Muscle of leg (tissue), 11 donors: ENCODE results near the gene RPL26. TPM values are rescaled to one million over a fixed set of nuclear protein-coding genes. Genes with fewer than 3 reads are reported as not detected.

Experiments used
- DNase-seq: peaks from one replicate; pipeline ENCODE4 v3.0.0; 2013
- H3K27ac ChIP-seq: one replicate; pipeline ENCODE4 v1.5.1; 2013; ENCODE audit warnings: mild to moderate bottlenecking, low read length, control low read depth
- H3K27me3 ChIP-seq: one replicate; pipeline ENCODE4 v1.6.1; 2013; ENCODE audit warnings: low read length; ENCODE audit not compliant: control insufficient read depth, insufficient read depth
- H3K36me3 ChIP-seq: one replicate; pipeline ENCODE4 v1.6.1; 2013; ENCODE audit warnings: low read length; ENCODE audit not compliant: control insufficient read depth, insufficient read depth
- H3K4me1 ChIP-seq: one replicate; pipeline ENCODE4 v1.6.1; 2013; ENCODE audit warnings: low read length; ENCODE audit not compliant: control insufficient read depth, insufficient read depth
- H3K4me3 ChIP-seq: one replicate; pipeline ENCODE4 v1.5.1; 2013; ENCODE audit warnings: low read length, control low read depth
- H3K9me3 ChIP-seq: replicated peaks from 2 replicates; pipeline ENCODE4 v1.6.1; 2013; ENCODE audit warnings: low read depth, low read length; ENCODE audit not compliant: control insufficient read depth
- WGBS: methylation state at CpG from one replicate; pipeline ENCODE4 v1.1.5; 2013; ENCODE audit warnings: missing lambda C conversion rate; ENCODE audit not compliant: insufficient coverage; 5-methylcytosine and 5-hydroxymethylcytosine counted together
- polyA plus RNA-seq, 8 donors: library from polyadenylated mRNA; unstranded; fragments of 120-200 nt; gene quantifications; one replicate each; pipeline versions ENCODE4 v1.2.1 to v1.2.3, GENCODE V29; 2013; ENCODE audit warnings: inconsistent platforms in 1 of 8, low replicate concordance in 1 of 8; ENCODE audit not compliant: insufficient read length in 8 of 8, insufficient read depth in 1 of 8
- total RNA-seq: library from RNA; stranded (reverse); fragments of 120-200 nt; gene quantifications from one replicate; pipeline ENCODE4 v1.2.4, GENCODE V29; 2013

The RPL26 gene
- total and polyA plus RNA-seq, 9 donors = 2,833 to 7,287 (median 3,243) TPM

- H3K36me3 ChIP-seq = no peaks in the 10 kb centered on the region
- no peak overlapping the region for H3K27ac ChIP-seq
- H3K4me3 ChIP-seq = no peak overlapping the region
- H3K27me3 ChIP-seq = peaks cover 6% of the 10 kb centered on the region
- no peak for DNase-seq
- H3K4me1 ChIP-seq = peaks cover 2% of the 10 kb centered on the region
- no peaks in the 10 kb centered on the region for H3K9me3 ChIP-seq
- no CpG with 5 or more reads among the region's 1 CpG for WGBS
Measured at GRCh38 chr17:8419305-8419704, 36.3 kb upstream of the RPL26 start.

GRCh38 chr17:8418471-8418870 is 35.5 kb upstream of the RPL26 start:
- no peaks in the 10 kb centered on the region for H3K36me3 ChIP-seq
- DNase-seq = no peak
- peaks cover 2% of the 10 kb centered on the region for H3K4me1 ChIP-seq
- peaks cover 6% of the 10 kb centered on the region for H3K27me3 ChIP-seq
- H3K27ac ChIP-seq = no peak overlapping the region
- no CpG with 5 or more reads among the region's 1 CpG for WGBS
- H3K9me3 ChIP-seq = no peaks in the 10 kb centered on the region
- H3K4me3 ChIP-seq = no peak overlapping the region

GRCh38 chr17:8417806-8418205 is 34.8 kb upstream of the RPL26 start:
- WGBS = 72% methylated on average over 3 of the region's 4 CpGs
- no peak for DNase-seq
- H3K4me1 ChIP-seq = peaks cover 2% of the 10 kb centered on the region
- no peaks in the 10 kb centered on the region for H3K9me3 ChIP-seq
- no peak overlapping the region for H3K27ac ChIP-seq
- H3K27me3 ChIP-seq = peaks cover 9% of the 10 kb centered on the region
- H3K36me3 ChIP-seq = no peaks in the 10 kb centered on the region
- no peak overlapping the region for H3K4me3 ChIP-seq

- Histone ChIP-seq H3K4me1 (peaks cover 4% of the 10 kb centered on the region), H3K9me3 (no peaks in the 10 kb centered on the region), H3K4me3 (no peak overlapping the region), H3K36me3 (no peaks in the 10 kb centered on the region), H3K27ac (no peak overlapping the region), H3K27me3 (peaks cover 9% of the 10 kb centered on the region)
- no peak for DNase-seq
Measured at GRCh38 chr17:8413938-8414337, 30.9 kb upstream of the RPL26 start.

GRCh38 chr17:8413328-8413727 is 30.3 kb upstream of the RPL26 start:
- H3K36me3 ChIP-seq = no peaks in the 10 kb centered on the region
- H3K9me3 ChIP-seq = no peaks in the 10 kb centered on the region
- H3K4me3 ChIP-seq = no peak overlapping the region
- peaks cover 4% of the 10 kb centered on the region for H3K4me1 ChIP-seq
- no peak for DNase-seq
- H3K27ac ChIP-seq = no peak overlapping the region
- no CpG with 5 or more reads among the region's 4 CpGs for WGBS
- peaks cover 9% of the 10 kb centered on the region for H3K27me3 ChIP-seq

GRCh38 chr17:8412089-8412488 is 29.1 kb upstream of the RPL26 start:
- H3K36me3 ChIP-seq = no peaks in the 10 kb centered on the region
- WGBS = 90% methylated on average over 1 of the region's 5 CpGs
- no peaks in the 10 kb centered on the region for H3K9me3 ChIP-seq
- peaks cover 4% of the 10 kb centered on the region for H3K4me1 ChIP-seq
- H3K4me3 ChIP-seq = no peak overlapping the region
- no peak overlapping the region for H3K27ac ChIP-seq
- peaks cover 5% of the 10 kb centered on the region for H3K27me3 ChIP-seq
- no peak for DNase-seq

- Histone ChIP-seq H3K9me3 (no peaks in the 10 kb centered on the region), H3K4me3 (no peak overlapping the region), H3K4me1 (peaks cover 4% of the 10 kb centered on the region), H3K27me3 (peaks cover 5% of the 10 kb centered on the region), H3K36me3 (no peaks in the 10 kb centered on the region), H3K27ac (no peak overlapping the region)
- no peak for DNase-seq
- WGBS = no CpG with 5 or more reads among the region's 1 CpG
Measured at GRCh38 chr17:8410883-8411238, 27.9 kb upstream of the RPL26 start.

GRCh38 chr17:8409966-8410882 is 27.2 kb upstream of the RPL26 start:
- WGBS = 13% methylated on average over 13 of the region's 19 CpGs
- Histone ChIP-seq H3K27ac (no peak overlapping the region), H3K4me3 (no peak overlapping the region)

GRCh38 chr17:8408371-8408770 is 25.4 kb upstream of the RPL26 start:
- Histone ChIP-seq H3K4me3 (no peak overlapping the region), H3K36me3 (no peaks in the 10 kb centered on the region), H3K9me3 (no peaks in the 10 kb centered on the region), H3K4me1 (peaks cover 4% of the 10 kb centered on the region), H3K27ac (no peak overlapping the region), H3K27me3 (peaks cover 5% of the 10 kb centered on the region)
- 48% methylated on average over 10 of the region's 14 CpGs for WGBS
- DNase-seq = no peak

More at GRCh38 chr17:8409966-8410882, 27.2 kb upstream of the RPL26 start:
- DNase-seq = peak; percentile 95
- H3K9me3 ChIP-seq = no peaks in the 10 kb centered on the region
- H3K27me3 ChIP-seq = peaks cover 5% of the 10 kb centered on the region
- peaks cover 4% of the 10 kb centered on the region for H3K4me1 ChIP-seq
- no peaks in the 10 kb centered on the region for H3K36me3 ChIP-seq

GRCh38 chr17:8406174-8406573 is 23.2 kb upstream of the RPL26 start:
- Histone ChIP-seq H3K27me3 (peaks cover 2% of the 10 kb centered on the region), H3K36me3 (no peaks in the 10 kb centered on the region), H3K4me1 (peaks cover 4% of the 10 kb centered on the region), H3K27ac (no peak overlapping the region), H3K9me3 (no peaks in the 10 kb centered on the region), H3K4me3 (no peak overlapping the region)
- no peak for DNase-seq
- 72% methylated on average over 2 of the region's 2 CpGs for WGBS
